ENCODE results near the gene SMARCD2. TPM values are rescaled to one million over a fixed set of nuclear protein-coding genes. Genes with fewer than 3 reads are reported as not detected.
"Not testable (repeated sequence)": the region's sequence is repeated elsewhere in the genome, so short reads cannot be mapped to it uniquely, and the experiment has no call there.

SMARCD2 gene
- total RNA-seq, 1 donor from 2014 or later = 84.5 TPM

DNA sequence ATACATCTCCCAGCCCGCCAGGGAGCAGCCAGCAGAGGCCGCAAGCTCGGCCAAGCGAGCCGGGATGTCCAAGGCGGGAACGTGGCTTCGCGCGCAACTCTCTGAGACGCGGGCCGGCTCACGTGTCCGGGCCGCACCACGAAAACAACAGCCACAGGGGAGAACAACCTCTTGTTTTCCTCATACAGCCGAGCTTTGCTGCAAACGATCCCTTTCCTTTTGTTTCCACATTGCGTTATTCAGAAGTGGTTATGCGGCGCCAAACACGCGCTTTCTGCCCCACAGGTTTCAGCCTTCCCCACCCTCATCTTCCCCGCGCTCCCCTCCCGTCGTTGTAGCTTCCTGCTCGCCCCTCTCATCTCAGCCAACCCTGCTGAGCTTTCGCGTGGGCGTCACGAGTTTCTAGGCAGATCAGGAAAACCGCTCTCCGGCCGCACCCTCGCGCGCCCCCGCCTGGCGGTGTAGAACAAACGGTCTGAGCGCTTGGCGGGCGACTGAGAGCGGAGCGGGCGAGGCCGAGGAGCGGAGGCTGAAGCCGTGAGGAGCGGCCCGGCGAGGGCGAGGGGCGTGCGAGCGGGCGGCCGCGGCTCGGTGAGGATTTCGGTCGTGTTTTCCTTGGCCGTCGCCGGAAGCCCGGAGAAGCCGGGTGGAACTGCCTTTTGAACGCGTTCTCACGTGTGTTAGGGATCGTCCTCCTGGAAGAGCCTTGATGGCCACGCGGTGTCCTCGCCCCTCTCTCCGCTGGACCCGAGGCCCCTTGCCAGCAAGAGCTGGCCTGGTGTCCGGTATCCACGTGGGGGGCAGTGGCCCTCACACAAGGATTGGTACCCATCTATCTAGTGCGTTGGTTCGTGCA lies 6.6 kb upstream of the SMARCD2 start:
- peaks cover 8% of the 10 kb centered on the region for H3K9me3 Mint-ChIP-seq (ENCODE audit: unreplicated experiment)
- peak; percentile 93 for DNase-seq
- TF ChIP-seq, protein P1, sequence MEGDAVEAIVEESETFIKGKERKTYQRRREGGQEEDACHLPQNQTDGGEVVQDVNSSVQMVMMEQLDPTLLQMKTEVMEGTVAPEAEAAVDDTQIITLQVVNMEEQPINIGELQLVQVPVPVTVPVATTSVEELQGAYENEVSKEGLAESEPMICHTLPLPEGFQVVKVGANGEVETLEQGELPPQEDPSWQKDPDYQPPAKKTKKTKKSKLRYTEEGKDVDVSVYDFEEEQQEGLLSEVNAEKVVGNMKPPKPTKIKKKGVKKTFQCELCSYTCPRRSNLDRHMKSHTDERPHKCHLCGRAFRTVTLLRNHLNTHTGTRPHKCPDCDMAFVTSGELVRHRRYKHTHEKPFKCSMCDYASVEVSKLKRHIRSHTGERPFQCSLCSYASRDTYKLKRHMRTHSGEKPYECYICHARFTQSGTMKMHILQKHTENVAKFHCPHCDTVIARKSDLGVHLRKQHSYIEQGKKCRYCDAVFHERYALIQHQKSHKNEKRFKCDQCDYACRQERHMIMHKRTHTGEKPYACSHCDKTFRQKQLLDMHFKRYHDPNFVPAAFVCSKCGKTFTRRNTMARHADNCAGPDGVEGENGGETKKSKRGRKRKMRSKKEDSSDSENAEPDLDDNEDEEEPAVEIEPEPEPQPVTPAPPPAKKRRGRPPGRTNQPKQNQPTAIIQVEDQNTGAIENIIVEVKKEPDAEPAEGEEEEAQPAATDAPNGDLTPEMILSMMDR (IDR thresholded peaks at IDR 0.05; ENCODE audit: partially characterized antibody, unreplicated experiment) = peak; percentile 63
- peaks cover 15% of the 10 kb centered on the region for H3K27me3 Mint-ChIP-seq (ENCODE audit: unreplicated experiment)
- peak overlapping the region; percentile 88 for H3K4me3 Mint-ChIP-seq (ENCODE audit: unreplicated experiment)
- H3K36me3 Mint-ChIP-seq (ENCODE audit: unreplicated experiment) = peaks cover 7% of the 10 kb centered on the region
- no peaks in the 10 kb centered on the region for H3K4me1 Mint-ChIP-seq (ENCODE audit: low read depth, unreplicated experiment)
- H3K27ac Mint-ChIP-seq (ENCODE audit: unreplicated experiment) = peak overlapping the region; percentile 90

DNA sequence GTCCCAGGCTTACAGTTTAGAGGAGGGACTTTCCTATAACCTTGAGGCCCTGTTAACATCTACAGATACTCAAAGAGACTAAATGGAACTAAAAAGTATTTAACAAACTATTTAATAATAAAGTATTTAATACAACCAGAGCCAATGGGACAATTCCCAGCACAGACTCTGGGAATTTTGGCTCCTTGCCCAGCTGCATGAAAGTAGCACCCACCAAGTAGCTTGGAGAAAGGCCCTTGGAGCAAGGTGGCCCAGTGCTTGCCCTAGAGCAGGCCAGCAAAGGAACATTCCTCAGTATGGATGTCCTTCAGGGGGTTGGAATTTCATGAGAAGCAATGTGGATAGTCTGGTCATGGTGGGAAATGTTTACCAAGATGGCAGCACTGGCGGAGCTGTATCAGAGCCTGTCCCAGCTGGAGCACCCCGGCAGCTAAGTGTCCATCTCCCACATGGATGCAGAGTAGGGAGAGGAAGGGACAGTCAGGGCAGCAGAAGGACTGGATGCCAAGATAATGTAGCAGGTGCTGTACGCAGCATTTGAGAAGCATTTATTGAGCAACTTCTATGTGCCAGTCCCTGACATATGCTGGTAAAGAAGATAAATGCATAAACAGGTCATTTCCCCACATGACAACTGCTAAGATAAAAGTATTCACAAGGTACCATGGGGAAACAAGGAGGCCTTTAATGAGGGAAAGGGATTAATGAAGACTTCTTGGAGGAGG lies 5.2 kb upstream of the SMARCD2 start:
- peaks cover 7% of the 10 kb centered on the region for H3K36me3 Mint-ChIP-seq (ENCODE audit: unreplicated experiment)
- no peak overlapping the region for H3K27ac Mint-ChIP-seq (ENCODE audit: unreplicated experiment)
- H3K4me3 Mint-ChIP-seq (ENCODE audit: unreplicated experiment) = peak overlapping the region; percentile 67
- TF ChIP-seq, protein P1 (IDR thresholded peaks at IDR 0.05; ENCODE audit: partially characterized antibody, unreplicated experiment) = no peak
- peaks cover 17% of the 10 kb centered on the region for H3K27me3 Mint-ChIP-seq (ENCODE audit: unreplicated experiment)
- H3K9me3 Mint-ChIP-seq (ENCODE audit: unreplicated experiment) = peaks cover 15% of the 10 kb centered on the region
- H3K4me1 Mint-ChIP-seq (ENCODE audit: low read depth, unreplicated experiment) = no peaks in the 10 kb centered on the region
- no peak for DNase-seq

GRCh38 chr17:63845509-63845908 lies 3.0 kb upstream of the SMARCD2 start:
- Mint-ChIP-seq H3K36me3 (ENCODE audit: unreplicated experiment) (peaks cover 7% of the 10 kb centered on the region), H3K27me3 (ENCODE audit: unreplicated experiment) (peaks cover 28% of the 10 kb centered on the region), H3K4me1 (ENCODE audit: low read depth, unreplicated experiment) (peaks cover 8% of the 10 kb centered on the region), H3K9me3 (ENCODE audit: unreplicated experiment) (peaks cover 21% of the 10 kb centered on the region), H3K4me3 (ENCODE audit: unreplicated experiment) (no peak overlapping the region), H3K27ac (ENCODE audit: unreplicated experiment) (no peak overlapping the region)
- DNase-seq = no peak
- TF ChIP-seq, protein P1 (IDR thresholded peaks at IDR 0.05; ENCODE audit: partially characterized antibody, unreplicated experiment) = no peak

GRCh38 chr17:63843910-63844677 lies 1.6 kb upstream of the SMARCD2 start:
- peaks cover 7% of the 10 kb centered on the region for H3K36me3 Mint-ChIP-seq (ENCODE audit: unreplicated experiment)
- H3K4me3 Mint-ChIP-seq (ENCODE audit: unreplicated experiment) = peak overlapping the region; percentile 83
- peaks cover 10% of the 10 kb centered on the region for H3K4me1 Mint-ChIP-seq (ENCODE audit: low read depth, unreplicated experiment)
- TF ChIP-seq, protein P1 (IDR thresholded peaks at IDR 0.05; ENCODE audit: partially characterized antibody, unreplicated experiment) = no peak
- H3K27me3 Mint-ChIP-seq (ENCODE audit: unreplicated experiment) = peaks cover 26% of the 10 kb centered on the region
- no peak for DNase-seq
- no peak overlapping the region for H3K27ac Mint-ChIP-seq (ENCODE audit: unreplicated experiment)
- H3K9me3 Mint-ChIP-seq (ENCODE audit: unreplicated experiment) = peaks cover 23% of the 10 kb centered on the region

DNA sequence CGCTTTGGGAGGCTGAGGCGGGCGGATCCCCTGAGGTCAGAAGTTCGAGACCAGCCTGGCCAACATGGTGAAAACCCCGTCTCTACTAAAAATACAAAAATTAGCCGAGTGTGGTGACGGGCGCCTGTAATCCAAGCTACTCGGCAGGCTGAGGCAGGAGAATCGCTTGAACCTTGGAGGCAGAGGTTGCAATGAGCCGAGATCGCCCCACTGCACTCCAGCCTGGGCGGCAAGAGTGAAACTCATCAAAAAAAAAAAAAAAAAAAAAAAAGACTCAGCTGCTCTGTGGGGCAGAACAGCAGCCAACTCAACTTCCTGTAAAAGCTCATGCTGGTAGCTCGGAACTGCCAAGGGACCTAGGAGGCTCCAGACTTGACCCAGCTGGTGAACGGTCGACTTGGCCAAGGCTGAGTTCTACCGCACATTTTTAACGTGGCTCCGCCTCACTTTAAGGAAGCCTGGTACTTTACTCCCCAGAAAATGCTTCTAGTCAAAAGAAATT lies 953 bp upstream of the SMARCD2 start:
- H3K27ac Mint-ChIP-seq (ENCODE audit: unreplicated experiment); DNase-seq: not testable (repeated sequence)
- H3K9me3 Mint-ChIP-seq (ENCODE audit: unreplicated experiment) = peaks cover 18% of the 10 kb centered on the region

More for the DNA sequence above, 953 bp upstream of the SMARCD2 start:
- Mint-ChIP-seq H3K27me3 (ENCODE audit: unreplicated experiment) (peaks cover 23% of the 10 kb centered on the region), H3K4me3 (ENCODE audit: unreplicated experiment) (peak overlapping the region; percentile 83), H3K4me1 (ENCODE audit: low read depth, unreplicated experiment) (peaks cover 12% of the 10 kb centered on the region)
- not testable (repeated sequence) for H3K36me3 Mint-ChIP-seq (ENCODE audit: unreplicated experiment)

Measured in glutamatergic neuron (in vitro differentiated cells).